ENCODE results near the gene TMEM212. TPM values are rescaled to one million over a fixed set of nuclear protein-coding genes. Genes with fewer than 3 reads are reported as not detected.

TMEM212 gene
- total and polyA plus RNA-seq, 2 of the 13 experiments (the other 11 are each of a cell fraction or from before 2014, with no cell fraction given) = not detected

DNA sequence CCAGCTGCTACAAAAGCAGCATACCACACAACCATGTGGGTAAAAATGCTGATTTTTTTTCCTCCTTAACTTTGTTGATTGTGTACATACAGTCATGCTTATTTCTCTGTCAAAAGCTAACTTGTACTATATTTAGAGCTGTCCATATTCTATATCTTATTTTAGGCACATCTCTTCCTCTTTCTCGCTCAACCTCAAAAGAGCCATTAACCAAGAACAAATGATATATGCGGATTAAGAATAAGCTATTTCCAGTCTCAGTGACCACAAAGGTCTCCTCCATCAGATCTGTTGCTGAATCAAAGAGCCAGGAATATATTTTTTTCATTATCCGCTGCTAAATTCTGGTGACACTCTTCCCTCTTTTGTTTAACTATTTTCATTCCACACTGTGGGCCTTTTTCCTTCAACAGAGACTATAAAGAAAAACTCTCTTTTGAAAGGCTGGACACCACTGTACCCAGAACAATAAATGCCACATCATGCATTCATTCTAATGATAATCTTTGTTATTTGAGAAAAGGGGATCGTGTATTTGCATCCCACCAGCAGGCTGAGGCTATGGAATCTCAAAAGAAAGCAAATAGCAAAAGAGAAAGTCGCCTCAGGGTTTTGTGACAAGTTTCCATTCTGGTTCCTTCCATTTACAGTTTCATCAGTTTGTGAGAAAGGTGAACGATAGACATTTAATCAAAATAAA is 8.0 kb downstream of the TMEM212 start:
- FAIRE-seq (no peak), DNase-seq (ENCODE audit: low spot score) (no peak), ATAC-seq (no peak)
- ChIA-PET POLR2A (no interaction called here), CTCF (ENCODE audit: low intra/inter-chr PET ratio, low total read pairs) (no interaction called here)
- Histone ChIP-seq H4K20me1 (ENCODE audit: insufficient read depth, low read length) (no peaks in the 10 kb centered on the region), H3K27ac (ENCODE audit: extremely low read length, insufficient read depth, low read length) (no peak overlapping the region), H3K36me3 (replicated peaks in 1 of 2; ENCODE audit: control insufficient read depth in 1 of 2, insufficient read depth in 2 of 2, low read length in 2 of 2) (no peaks in the 10 kb centered on the region), H3K4me2 (ENCODE audit: low read depth, low read length) (no peak overlapping the region), H3K9ac (ENCODE audit: insufficient read depth, low read depth, low read length) (no peak overlapping the region), H3K9me3 (ENCODE audit: low read length) (peaks cover 28% of the 10 kb centered on the region), H2AFZ (ENCODE audit: low read length) (no peak overlapping the region), H3K4me1 (ENCODE audit: insufficient read depth, low read length) (peaks cover 47% of the 10 kb centered on the region), H3K4me3 (replicated peaks in 1 of 3; ENCODE audit: insufficient read depth in 1 of 3, low read depth in 2 of 3, low read length in 3 of 3) (no peak overlapping the region), H3K27me3 (ENCODE audit: control insufficient read depth in 1 of 2, insufficient read depth in 2 of 2, low read length in 2 of 2) (no peaks in the 10 kb centered on the region), H3K79me2 (ENCODE audit: insufficient read depth, low read length) (no peaks in the 10 kb centered on the region)
- WGBS (ENCODE audit: low lambda C conversion rate) = 96% methylated on average over 6 of the region's 6 CpGs
- intact Hi-C loops (cut with micrococcal nuclease; ENCODE audit: unreplicated experiment) (no loop called here), in situ Hi-C loops (cut with HindIII; ENCODE audit: extremely low pct_ligation_motif_present, low pct_unique_long_range_greater_than_20kb) (no loop called here)
- BruUV-seq (replicated peaks) = no TSS peak
- TF ChIP-seq, protein P1, sequence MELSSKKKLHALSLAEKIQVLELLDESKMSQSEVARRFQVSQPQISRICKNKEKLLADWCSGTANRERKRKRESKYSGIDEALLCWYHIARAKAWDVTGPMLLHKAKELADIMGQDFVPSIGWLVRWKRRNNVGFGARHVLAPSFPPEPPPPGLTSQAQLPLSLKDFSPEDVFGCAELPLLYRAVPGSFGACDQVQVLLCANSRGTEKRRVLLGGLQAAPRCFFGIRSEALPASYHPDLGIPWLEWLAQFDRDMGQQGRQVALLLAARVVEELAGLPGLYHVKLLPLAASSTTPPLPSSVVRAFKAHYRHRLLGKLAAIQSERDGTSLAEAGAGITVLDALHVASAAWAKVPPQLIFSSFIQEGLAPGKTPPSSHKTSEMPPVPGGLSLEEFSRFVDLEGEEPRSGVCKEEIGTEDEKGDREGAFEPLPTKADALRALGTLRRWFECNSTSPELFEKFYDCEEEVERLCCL (CRISPR knock-in tag; IDR thresholded peaks at IDR 0.05; ENCODE audit: borderline replicate concordance) = no peak
- TF ChIP-seq BCL6 (CRISPR knock-in tag; IDR thresholded peaks at IDR 0.05) (no peak), SIX4 (CRISPR knock-in tag; IDR thresholded peaks at IDR 0.05) (no peak), ZNF768 (CRISPR knock-in tag; IDR thresholded peaks at IDR 0.05) (no peak), ZNF556 (CRISPR knock-in tag; IDR thresholded peaks at IDR 0.05; ENCODE audit: borderline replicate concordance) (no peak), BHLHE40 (IDR thresholded peaks at IDR 0.05; ENCODE audit: low read length) (no peak), KDM3A (CRISPR knock-in tag; IDR thresholded peaks at IDR 0.05; ENCODE audit: low read depth) (no peak), CCAR2 (optimal IDR thresholded peaks at IDR 0.05; ENCODE audit: low read depth, low read length) (no peak), NCOA1 (CRISPR knock-in tag; IDR thresholded peaks at IDR 0.05) (no peak), SUZ12 (IDR thresholded peaks at IDR 0.05; ENCODE audit: low read depth, low read length) (no peak)

Measured in HepG2 (cell line).